ENCODE measurements around the gene ALCAM.

ALCAM gene

GRCh38 chr3:105366326-105367062 is at the start of gene ALCAM:
ALCAM (plus strand) TSS chr3:105366909.
- peak; percentile 98 for DNase-seq

- DNase-seq = peak; percentile 42
These were observed 48.9 kb upstream of the ALCAM start for GRCh38 chr3:105317841-105318240.

GRCh38 chr3:105322570-105323273 is 44.0 kb upstream of the ALCAM start:
- DNase-seq = peak; percentile 11

GRCh38 chr3:105323274-105323599 is 43.5 kb upstream of the ALCAM start:
- DNase-seq = no peak

GRCh38 chr3:105324951-105325350 is 41.8 kb upstream of the ALCAM start:
- DNase-seq = no peak

GRCh38 chr3:105327662-105328337 is 38.9 kb upstream of the ALCAM start:
- peak; percentile 39 for DNase-seq

- no peak for DNase-seq
These were observed 38.4 kb upstream of the ALCAM start for GRCh38 chr3:105328338-105328730.

GRCh38 chr3:105332961-105333360 is 33.7 kb upstream of the ALCAM start:
- no peak for DNase-seq

GRCh38 chr3:105334138-105334882 is 32.4 kb upstream of the ALCAM start:
- DNase-seq = no peak

GRCh38 chr3:105339946-105340345 is 26.8 kb upstream of the ALCAM start:
- no peak for DNase-seq

- no peak for DNase-seq
These were observed 22.7 kb upstream of the ALCAM start for GRCh38 chr3:105343991-105344390.

GRCh38 chr3:105345156-105345555 is 21.6 kb upstream of the ALCAM start:
- DNase-seq = no peak

GRCh38 chr3:105347625-105348302 is 18.9 kb upstream of the ALCAM start:
- no peak for DNase-seq

- no peak for DNase-seq
These were observed 18.4 kb upstream of the ALCAM start for GRCh38 chr3:105348307-105348706.

- no peak for DNase-seq
These were observed 16.9 kb upstream of the ALCAM start for GRCh38 chr3:105349684-105350387.

GRCh38 chr3:105351821-105352220 is 14.9 kb upstream of the ALCAM start:
- peak; percentile 88 for DNase-seq

GRCh38 chr3:105352976-105353375 is 13.7 kb upstream of the ALCAM start:
- peak; percentile 66 for DNase-seq

- DNase-seq = peak; percentile 88
These were observed 13.1 kb upstream of the ALCAM start for GRCh38 chr3:105353485-105354161.

- no peak for DNase-seq
These were observed 12.3 kb upstream of the ALCAM start for GRCh38 chr3:105354429-105354828.

- peak; percentile 71 for DNase-seq
These were observed 11.2 kb upstream of the ALCAM start for GRCh38 chr3:105355408-105356061.

GRCh38 chr3:105356396-105356795 is 10.3 kb upstream of the ALCAM start:
- no peak for DNase-seq

All from suppressor macrophage treated with lipopolysaccharide for 4 hours (primary cell).